Upper lobe of left lung (tissue), 4 donors: Measurements from ENCODE around the gene TNMD.

Experiments
- EP300 ChIP-seq, 4 donors: sonication (generic); formaldehyde crosslinking; IDR thresholded peaks; one replicate each; pipeline ENCODE4 v1.5.1; 2017; ENCODE audit warnings: antibody characterized with exemption in 4 of 4, control low read depth in 2 of 4
- TF ChIP-seq, protein P1 (sequence below), 6 experiments: fragments of 450-650 bp in 4 of 6; fragments of 200-600 bp in 2 of 6; sonication (generic) in 2 of 6; IDR thresholded peaks; one replicate each; pipeline ENCODE4 v1.5.1; 2016 to 2019; ENCODE audit warnings: antibody characterized with exemption in 6 of 6

DNA sequence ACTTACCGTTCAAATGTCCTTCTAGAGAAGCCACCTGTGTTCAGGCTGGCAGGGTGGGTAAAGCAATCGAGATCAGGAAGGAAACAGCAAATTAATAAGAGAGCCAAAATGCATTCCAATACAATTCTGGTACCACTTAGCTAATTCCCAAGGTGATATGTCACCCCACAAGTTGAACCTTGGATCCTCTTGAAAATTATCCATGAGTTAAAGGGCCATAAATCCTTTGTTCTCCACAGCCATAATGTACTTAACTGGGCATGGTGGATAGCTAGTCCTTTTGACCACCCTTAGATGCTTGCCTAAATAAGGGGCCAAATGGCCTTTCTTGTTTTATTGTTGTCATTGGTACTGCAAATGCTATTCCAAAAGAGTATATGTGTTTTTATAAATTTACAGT, 2.0 kb downstream of the TNMD start:
- TF ChIP-seq, protein P1, sequence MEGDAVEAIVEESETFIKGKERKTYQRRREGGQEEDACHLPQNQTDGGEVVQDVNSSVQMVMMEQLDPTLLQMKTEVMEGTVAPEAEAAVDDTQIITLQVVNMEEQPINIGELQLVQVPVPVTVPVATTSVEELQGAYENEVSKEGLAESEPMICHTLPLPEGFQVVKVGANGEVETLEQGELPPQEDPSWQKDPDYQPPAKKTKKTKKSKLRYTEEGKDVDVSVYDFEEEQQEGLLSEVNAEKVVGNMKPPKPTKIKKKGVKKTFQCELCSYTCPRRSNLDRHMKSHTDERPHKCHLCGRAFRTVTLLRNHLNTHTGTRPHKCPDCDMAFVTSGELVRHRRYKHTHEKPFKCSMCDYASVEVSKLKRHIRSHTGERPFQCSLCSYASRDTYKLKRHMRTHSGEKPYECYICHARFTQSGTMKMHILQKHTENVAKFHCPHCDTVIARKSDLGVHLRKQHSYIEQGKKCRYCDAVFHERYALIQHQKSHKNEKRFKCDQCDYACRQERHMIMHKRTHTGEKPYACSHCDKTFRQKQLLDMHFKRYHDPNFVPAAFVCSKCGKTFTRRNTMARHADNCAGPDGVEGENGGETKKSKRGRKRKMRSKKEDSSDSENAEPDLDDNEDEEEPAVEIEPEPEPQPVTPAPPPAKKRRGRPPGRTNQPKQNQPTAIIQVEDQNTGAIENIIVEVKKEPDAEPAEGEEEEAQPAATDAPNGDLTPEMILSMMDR (IDR thresholded peaks at IDR 0.05), result no peak
- TF ChIP-seq EP300 (IDR thresholded peaks at IDR 0.05), result no peak
